DMS 273 (cell line): ENCODE data around the gene DAAM1.

ENCODE experiments used
- DNase-seq: peaks from one replicate; lab custom pipeline; 2025; ENCODE audit not compliant: unreplicated experiment; lab: John Stamatoyannopoulos, UW

DAAM1 gene

DNA sequence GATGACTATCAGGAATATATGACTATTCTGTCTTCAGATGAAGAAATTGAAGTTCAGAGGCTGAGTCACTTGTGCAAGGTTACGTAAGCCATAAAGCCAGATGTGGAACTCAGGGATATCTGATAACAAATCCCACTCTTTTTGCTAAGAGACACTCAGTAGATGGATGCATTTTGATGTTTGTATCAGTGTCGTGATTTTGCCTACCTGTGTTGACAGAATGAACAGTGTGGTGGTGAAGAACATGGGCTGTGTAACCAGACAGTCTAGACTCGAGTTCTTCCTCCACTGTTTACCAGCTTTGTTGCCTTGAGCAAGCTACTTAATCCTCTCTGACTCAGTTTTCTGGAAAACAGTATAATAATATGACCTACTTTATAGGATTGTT is 93.9 kb downstream of the DAAM1 start:
- no peak for DNase-seq

GRCh38 chr14:59283361-59283760 is 94.9 kb downstream of the DAAM1 start:
- no peak for DNase-seq

DNA sequence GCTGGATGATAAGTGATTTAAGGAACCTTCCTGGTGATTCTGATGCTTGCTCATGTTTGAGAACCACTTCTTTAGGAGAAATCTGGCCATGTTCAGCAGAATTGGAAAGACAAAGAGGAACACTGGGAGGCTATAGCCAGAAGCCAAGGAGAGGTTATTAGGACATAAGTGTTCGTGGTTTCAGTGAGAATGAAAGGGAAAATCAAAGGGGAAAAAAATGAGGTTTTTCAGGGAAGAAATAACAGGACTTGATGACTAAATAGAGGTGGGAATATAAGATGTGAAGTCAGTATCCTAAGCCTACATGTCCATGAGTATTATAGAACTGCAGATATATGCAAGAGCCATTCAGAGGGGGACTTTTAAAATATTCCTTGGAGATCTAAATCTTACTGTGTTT is 95.6 kb downstream of the DAAM1 start:
- no peak for DNase-seq

DNA sequence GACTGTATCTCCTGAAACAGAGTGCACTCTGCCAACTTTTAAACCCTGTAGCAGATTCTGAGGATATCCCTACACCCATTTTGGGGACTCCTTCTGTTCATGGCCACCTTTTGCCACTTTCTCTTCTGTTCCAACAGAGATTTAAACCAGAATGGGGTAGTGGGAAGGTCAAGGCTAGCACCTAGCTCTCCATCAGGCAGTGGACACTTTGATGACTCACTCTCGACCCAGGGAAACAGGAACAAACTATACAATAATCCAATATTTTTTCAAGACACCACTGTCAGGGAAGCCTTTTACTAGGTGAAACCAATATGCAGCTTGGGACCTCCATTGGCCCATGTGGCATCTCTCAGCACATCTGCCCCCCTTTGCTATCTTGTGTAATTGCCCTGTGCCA is 103.6 kb downstream of the DAAM1 start:
- DNase-seq = no peak

- DNase-seq = no peak
Observed at GRCh38 chr14:59292921-59293534, 104.6 kb downstream of the DAAM1 start.

GRCh38 chr14:59293935-59294661 is 105.6 kb downstream of the DAAM1 start:
- no peak for DNase-seq

DNA sequence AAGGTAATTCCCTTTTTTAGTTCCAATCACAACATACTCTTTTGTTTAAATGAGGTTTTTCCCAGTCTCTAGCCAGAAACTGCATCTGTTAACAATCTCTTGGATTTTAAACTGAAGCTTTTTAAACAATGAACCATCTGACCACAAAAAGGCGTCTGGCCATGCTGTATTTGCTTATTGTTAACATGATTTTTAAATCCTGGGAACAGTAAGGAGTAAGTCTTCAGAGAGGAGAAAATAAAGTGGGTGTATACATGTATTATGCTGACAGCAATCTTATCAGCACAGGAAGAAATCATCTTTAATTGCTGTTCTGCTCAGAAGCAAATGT is 106.2 kb downstream of the DAAM1 start:
- DNase-seq = no peak

- no peak for DNase-seq
Observed at GRCh38 chr14:59295951-59296350, 107.5 kb downstream of the DAAM1 start.

- no peak for DNase-seq
Observed at GRCh38 chr14:59296508-59296907, 108.0 kb downstream of the DAAM1 start.

GRCh38 chr14:59297071-59297776 is 108.8 kb downstream of the DAAM1 start:
- no peak for DNase-seq

- DNase-seq = no peak
Observed at GRCh38 chr14:59299731-59300130, 111.3 kb downstream of the DAAM1 start.

DNA sequence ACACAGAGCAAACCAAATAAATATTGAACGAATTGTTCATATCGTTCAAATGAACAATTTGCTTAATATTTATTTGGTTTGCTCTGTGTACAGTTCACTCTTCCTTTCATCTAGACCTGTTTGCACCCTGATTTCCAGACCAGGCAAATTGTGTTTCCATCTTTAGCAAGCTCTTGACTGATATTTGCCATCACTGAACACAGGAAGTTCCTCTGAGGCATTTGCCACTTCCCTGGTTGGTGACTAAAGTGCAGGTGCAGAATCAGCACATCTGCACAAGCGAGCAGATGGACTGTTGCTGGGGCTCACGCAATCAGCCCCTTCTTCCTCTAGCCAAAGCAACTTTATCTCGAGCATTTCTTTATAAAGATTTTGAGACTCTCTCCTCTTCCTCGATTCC is 112.9 kb downstream of the DAAM1 start:
- DNase-seq = no peak

DNA sequence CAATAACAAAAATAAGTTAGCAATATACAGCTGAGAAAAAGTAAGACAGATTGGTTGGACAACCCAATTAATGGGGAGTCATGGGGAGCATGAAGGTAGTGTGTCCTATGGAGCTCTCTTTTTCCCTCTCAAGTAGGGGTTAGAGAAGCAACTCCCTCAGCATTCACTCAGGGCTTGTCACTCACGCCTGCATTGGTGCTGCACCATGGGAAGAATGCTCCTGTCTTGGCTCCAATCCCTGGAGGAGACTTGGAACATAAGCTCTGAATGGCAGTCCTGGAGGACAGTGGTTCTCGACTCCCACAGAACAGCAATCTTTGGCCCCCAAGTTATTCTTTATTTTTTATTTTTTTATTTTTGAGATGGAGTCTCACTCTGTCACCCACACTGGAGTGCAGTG is 113.8 kb downstream of the DAAM1 start:
- no peak for DNase-seq

DNA sequence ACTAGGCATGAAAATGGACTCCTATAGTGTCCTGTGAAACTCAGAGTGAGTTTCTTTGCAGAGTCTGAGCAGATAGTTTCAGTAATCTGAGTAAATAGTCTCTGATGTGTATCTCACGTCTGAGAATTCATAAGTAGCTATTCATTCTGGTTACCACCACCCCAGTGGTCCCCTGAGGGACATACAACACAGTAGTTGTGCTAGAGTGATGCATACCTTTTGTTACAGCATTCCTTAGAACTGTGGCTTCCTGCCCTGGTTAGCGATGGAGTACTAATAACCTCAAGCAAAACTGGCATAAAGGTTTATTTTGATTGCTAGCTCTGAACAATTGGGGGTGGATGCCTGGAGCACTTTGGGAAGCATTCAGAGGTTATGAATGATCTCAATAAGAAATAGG is 114.7 kb downstream of the DAAM1 start:
- DNase-seq = no peak

DNA sequence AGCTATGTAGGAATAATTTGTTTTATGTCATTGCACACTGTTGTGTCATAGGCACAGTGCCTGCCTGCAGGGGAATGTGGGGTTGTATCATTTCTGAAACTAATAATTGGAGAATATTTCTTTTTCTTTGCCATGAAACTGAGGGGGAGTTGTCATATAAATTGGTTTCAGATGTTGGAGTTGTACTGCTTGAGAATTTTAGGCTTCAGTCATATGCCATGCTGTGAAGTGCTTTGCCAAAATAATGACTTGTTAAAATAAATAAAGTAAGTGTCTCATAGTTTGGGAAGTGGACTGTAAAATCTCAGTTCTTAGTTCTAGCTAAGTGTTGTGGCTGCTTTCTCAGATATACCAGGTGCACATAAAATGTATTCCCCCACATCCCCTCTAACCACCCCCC is 116.8 kb downstream of the DAAM1 start:
- no peak for DNase-seq

DNA sequence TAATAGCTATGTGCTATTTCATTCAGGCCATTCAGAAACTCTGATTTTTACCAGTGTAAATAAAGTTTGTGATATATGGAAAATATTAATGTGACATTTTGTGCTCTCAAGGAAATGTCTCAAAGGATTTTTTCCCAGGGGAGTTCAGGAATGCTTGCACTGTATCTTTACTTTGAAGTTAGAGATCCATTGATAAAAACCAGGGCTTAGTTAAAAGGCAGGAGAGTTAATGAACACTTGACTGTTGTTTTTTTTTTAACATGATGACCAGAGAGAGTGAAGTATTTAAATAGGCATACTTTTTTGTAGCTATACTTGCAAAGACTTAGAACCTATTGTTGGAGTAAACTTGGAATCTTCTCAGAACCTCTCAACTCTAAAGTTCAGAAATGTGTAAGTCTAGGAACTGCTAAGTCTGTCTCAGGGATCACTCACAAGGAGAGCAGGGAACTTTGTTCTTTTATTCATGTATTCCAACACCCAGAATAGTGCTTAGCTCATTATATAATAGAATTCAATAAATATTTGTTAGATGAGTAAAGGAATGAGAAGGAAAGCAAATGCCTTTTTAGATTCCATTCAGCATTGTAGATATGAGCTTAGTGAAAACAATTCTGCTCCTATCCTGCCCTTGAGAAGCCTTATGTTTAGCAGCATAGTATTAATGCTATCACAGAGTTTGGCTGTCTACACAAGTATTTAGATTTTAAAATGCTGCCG is 117.5 kb downstream of the DAAM1 start:
- no peak for DNase-seq

DNA sequence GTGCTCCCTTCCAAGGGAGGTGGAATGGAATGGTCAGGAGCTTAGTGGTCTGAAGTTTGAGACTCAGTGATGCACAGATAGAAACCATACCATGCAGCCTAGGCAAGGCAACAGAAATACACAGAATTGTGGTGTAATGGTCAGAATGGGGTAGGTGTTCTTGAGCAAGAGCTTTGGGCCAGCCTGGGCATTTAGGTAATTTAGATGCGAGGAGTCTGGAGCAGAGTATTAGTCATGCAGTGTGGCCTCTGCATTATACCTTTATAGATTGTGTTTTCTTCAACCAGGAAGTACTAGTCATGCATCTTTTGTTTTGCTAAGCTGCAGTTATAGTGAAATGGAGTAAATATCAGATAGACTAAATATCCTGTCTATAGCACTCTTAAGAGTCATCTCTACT is 118.3 kb downstream of the DAAM1 start:
- no peak for DNase-seq

DNA sequence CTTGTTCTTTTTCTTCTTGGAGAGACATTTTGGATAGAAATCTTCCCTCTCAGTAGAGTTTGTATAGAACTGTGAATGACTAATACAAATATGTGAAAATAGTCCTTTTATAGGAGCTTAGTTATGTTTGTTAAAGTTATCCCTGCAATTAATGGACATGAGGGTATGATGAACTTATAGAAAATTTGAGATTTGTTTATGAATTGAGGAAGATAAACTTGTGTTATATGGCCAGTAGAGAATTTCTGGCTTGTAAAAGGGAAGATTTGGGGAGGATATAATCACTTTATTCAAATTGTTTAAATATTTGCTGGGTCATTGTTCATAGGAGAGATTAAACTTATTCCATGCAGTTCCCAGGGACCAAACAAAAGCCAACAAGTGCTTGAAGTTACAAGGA is 119.6 kb downstream of the DAAM1 start:
- DNase-seq = no peak

DNA sequence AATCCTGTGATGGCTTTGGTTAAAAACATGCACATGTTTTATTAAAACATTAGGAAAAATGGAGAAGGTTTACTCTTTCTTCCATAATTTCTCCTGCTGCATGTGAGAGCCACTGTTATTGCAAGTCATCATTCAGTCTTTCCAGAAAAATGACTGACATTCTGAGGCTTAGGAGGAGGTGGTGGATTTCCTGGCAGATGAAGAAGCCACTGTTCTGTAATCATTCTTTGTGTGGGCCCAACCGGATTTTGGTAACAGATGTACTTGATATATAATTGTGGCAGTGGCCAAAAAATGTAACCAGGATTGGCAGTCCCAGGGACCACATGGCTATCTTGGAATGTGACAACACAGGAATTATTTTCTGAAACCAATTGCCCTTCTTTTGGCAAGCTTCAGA is 120.2 kb downstream of the DAAM1 start:
- DNase-seq = no peak

DNA sequence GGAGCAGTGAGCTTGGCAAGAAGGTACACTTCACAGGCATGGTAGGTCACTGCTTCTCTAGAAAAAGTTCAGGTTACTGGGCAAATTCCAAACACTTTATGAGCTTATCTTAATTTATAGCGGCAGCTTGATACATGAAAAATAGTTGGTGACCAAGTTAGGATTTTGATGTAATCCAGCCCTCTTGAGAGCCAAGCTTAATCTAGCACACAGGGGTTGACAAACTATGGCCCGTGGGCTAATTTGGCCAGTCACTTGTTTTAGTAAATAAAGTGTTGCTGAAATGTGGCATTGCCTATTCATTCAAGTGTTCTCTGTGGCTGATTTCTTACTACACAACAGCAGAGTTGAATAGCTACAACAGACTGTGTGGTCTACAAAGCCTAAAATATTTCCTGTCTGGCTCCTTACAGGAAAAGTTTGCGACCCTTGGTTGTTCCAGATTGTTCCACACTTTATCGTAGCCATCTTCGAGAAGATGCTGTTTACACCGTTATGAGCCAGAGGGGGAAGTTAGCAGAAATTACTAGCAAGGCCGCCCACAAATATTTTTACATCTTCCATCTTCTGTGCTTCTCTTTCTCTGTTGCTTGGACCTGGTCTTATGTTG is 120.9 kb downstream of the DAAM1 start:
- no peak for DNase-seq

DNA sequence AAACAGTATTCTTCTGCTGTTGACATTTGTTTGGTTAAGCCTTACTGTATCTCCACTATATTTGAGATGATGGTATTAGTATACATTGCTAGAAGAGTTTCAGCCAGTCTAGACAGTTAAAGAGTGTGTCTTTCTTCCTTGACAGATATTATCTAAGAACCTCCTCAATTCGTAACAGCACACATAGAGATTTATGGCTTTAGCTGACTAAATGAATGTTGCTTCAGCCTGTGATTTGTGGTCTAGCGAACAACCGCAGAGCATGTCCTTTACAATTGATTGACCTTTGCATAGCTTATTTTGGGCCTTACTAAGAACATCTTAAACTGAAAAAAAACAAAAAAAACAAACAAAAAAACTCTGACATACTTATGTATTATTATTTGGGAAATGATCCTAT is 122.2 kb downstream of the DAAM1 start:
- DNase-seq = no peak

DNA sequence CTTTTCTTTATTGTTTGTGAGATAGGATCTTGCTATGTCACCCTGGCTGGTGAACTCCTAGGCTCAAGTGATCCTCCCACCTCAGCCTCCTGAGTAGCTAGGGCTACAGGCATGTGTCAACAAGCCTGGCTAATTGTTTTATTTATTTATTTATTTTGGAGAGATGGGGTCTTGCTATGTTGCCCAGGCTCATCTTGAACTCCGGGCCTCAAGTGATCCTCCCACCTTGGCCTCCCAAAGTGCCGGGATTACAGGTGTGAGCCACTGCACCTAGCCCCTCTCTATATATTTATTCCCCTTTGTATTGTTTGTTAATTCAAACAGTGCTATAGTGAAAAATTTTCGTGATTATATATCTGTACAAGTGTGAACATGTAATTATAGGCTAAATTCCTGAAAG is 123.3 kb downstream of the DAAM1 start:
- no peak for DNase-seq
